GM12878 (cell line): ENCODE measurements around the gene HIVEP2.

ENCODE experiments used
- ETV6 ChIP-seq, 2 experiments: fragments of 450-650 bp in 1 of 2; IDR thresholded peaks in 1 of 2; conservative IDR thresholded peaks in 1 of 2; 2 replicates each; pipeline ENCODE4 v1.6.1; 2014; ENCODE audit warnings: antibody characterized with exemption in 1 of 2, borderline replicate concordance in 1 of 2, low read depth in 1 of 2, mild to moderate bottlenecking in 1 of 2, moderate library complexity in 1 of 2
- EZH2 ChIP-seq: IDR thresholded peaks from 2 replicates; pipeline ENCODE4 v1.6.1; 2012; ENCODE audit warnings: low read depth, mild to moderate bottlenecking, control low read depth, inconsistent platforms, low read length, borderline replicate concordance; ENCODE audit not compliant: control insufficient read depth
- FOXK2 ChIP-seq: fragments of 450-650 bp; IDR thresholded peaks from 2 replicates; pipeline ENCODE4 v1.6.1; 2017; ENCODE audit warnings: mild to moderate bottlenecking, moderate library complexity
- JUND ChIP-seq: IDR thresholded peaks from 2 replicates; pipeline ENCODE4 v1.6.1; 2012; ENCODE audit warnings: low read depth, mild to moderate bottlenecking, low read length, improper control_type of control experiment, moderate library complexity
- MTA3 ChIP-seq: IDR thresholded peaks from 2 replicates; pipeline ENCODE4 v1.6.1; 2012; ENCODE audit warnings: low read length, inconsistent platforms, borderline replicate concordance
- NRF1 ChIP-seq: conservative IDR thresholded peaks from 2 replicates; pipeline ENCODE4 v1.6.1; 2011; ENCODE audit warnings: mild to moderate bottlenecking, low read depth, low read length, improper control_type of control experiment
- PML ChIP-seq: IDR thresholded peaks from 2 replicates; pipeline ENCODE4 v1.6.1; 2012; ENCODE audit warnings: low read length, inconsistent platforms
- POLR2AphosphoS2 ChIP-seq: IDR thresholded peaks from 2 replicates; pipeline ENCODE4 v1.6.1; 2011; ENCODE audit warnings: low read depth, mild to moderate bottlenecking, low read length, improper control_type of control experiment, moderate library complexity
- SRF ChIP-seq, 2 experiments: IDR thresholded peaks; 2 replicates each; pipeline ENCODE4 v1.6.1; 2011; ENCODE audit warnings: low read depth in 2 of 2, low read length in 2 of 2, mild to moderate bottlenecking in 1 of 2, moderate library complexity in 1 of 2
- TAF1 ChIP-seq: IDR thresholded peaks from 2 replicates; pipeline ENCODE4 v1.6.1; 2011; ENCODE audit warnings: mild to moderate bottlenecking, low read depth, low read length, borderline replicate concordance
- TF ChIP-seq, protein P1 (sequence below), 3 experiments: IDR thresholded peaks in 2 of 3; conservative IDR thresholded peaks in 1 of 3; 2 replicates each; pipeline ENCODE4 v1.5.1; 2011; ENCODE audit warnings: low read depth in 3 of 3, low read length in 3 of 3, mild to moderate bottlenecking in 3 of 3, control low read depth in 2 of 3, moderate library complexity in 2 of 3, inconsistent platforms in 1 of 3, mixed read lengths in 1 of 3; ENCODE audit not compliant: control insufficient read depth in 2 of 3, insufficient read depth in 1 of 3; ENCODE audit errors: extremely low read depth in 1 of 3
- TF ChIP-seq, protein P2 (sequence below): fragments of 450-650 bp; formaldehyde crosslinking; IDR thresholded peaks from 2 replicates; pipeline ENCODE4 v1.5.0; 2022; ENCODE audit warnings: mild to moderate bottlenecking, missing genetic modification characterization
- TF ChIP-seq, protein P3 (sequence below): IDR thresholded peaks from 2 replicates; pipeline ENCODE4 v1.6.1; 2012; ENCODE audit warnings: mild to moderate bottlenecking, low read depth, low read length

DNA sequence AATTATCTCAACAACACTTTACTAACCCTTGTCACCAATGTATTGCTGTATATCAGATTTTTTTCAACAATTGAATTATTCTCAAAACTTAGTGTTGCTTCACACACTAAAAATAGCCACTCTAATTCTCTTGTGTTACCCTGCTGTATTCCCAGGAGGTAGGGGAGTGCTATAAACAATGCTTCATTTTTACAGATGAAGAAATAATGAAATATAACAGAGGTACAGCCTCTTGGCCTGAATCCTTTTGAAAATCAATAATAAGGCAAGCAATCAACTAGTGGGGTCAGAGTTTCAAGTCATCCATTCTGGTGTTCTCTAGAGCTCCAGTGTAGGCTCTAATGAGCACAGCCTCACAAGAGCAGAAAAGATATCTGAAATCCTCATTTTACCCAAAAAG is 10.9 kb downstream of the HIVEP2 start:
- TF ChIP-seq, protein P1, sequence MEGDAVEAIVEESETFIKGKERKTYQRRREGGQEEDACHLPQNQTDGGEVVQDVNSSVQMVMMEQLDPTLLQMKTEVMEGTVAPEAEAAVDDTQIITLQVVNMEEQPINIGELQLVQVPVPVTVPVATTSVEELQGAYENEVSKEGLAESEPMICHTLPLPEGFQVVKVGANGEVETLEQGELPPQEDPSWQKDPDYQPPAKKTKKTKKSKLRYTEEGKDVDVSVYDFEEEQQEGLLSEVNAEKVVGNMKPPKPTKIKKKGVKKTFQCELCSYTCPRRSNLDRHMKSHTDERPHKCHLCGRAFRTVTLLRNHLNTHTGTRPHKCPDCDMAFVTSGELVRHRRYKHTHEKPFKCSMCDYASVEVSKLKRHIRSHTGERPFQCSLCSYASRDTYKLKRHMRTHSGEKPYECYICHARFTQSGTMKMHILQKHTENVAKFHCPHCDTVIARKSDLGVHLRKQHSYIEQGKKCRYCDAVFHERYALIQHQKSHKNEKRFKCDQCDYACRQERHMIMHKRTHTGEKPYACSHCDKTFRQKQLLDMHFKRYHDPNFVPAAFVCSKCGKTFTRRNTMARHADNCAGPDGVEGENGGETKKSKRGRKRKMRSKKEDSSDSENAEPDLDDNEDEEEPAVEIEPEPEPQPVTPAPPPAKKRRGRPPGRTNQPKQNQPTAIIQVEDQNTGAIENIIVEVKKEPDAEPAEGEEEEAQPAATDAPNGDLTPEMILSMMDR (IDR thresholded peaks at IDR 0.05 in 2 of 3, conservative IDR thresholded peaks at IDR 0.05 in 1 of 3; ENCODE audit: control insufficient read depth in 2 of 3, extremely low read depth in 1 of 3, insufficient read depth in 1 of 3, low read depth in 3 of 3, low read length in 3 of 3) = no peak
- TF ChIP-seq POLR2AphosphoS2 (no peak), JUND (no peak), TAF1 (no peak), NRF1 (no peak), PML (no peak), SRF (IDR thresholded peaks at IDR 0.05; ENCODE audit: low read depth in 2 of 2, low read length in 2 of 2) (no peak), FOXK2 (no peak), ETV6 (conservative IDR thresholded peaks at IDR 0.05 in 1 of 2, IDR thresholded peaks at IDR 0.05 in 1 of 2; ENCODE audit: borderline replicate concordance in 1 of 2, low read depth in 1 of 2) (no peak), MTA3 (no peak), EZH2 (no peak)
- TF ChIP-seq, protein P2, sequence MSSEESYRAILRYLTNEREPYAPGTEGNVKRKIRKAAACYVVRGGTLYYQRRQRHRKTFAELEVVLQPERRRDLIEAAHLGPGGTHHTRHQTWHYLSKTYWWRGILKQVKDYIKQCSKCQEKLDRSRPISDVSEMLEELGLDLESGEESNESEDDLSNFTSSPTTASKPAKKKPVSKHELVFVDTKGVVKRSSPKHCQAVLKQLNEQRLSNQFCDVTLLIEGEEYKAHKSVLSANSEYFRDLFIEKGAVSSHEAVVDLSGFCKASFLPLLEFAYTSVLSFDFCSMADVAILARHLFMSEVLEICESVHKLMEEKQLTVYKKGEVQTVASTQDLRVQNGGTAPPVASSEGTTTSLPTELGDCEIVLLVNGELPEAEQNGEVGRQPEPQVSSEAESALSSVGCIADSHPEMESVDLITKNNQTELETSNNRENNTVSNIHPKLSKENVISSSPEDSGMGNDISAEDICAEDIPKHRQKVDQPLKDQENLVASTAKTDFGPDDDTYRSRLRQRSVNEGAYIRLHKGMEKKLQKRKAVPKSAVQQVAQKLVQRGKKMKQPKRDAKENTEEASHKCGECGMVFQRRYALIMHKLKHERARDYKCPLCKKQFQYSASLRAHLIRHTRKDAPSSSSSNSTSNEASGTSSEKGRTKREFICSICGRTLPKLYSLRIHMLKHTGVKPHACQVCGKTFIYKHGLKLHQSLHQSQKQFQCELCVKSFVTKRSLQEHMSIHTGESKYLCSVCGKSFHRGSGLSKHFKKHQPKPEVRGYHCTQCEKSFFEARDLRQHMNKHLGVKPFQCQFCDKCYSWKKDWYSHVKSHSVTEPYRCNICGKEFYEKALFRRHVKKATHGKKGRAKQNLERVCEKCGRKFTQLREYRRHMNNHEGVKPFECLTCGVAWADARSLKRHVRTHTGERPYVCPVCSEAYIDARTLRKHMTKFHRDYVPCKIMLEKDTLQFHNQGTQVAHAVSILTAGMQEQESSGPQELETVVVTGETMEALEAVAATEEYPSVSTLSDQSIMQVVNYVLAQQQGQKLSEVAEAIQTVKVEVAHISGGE = no peak
- TF ChIP-seq, protein P3, sequence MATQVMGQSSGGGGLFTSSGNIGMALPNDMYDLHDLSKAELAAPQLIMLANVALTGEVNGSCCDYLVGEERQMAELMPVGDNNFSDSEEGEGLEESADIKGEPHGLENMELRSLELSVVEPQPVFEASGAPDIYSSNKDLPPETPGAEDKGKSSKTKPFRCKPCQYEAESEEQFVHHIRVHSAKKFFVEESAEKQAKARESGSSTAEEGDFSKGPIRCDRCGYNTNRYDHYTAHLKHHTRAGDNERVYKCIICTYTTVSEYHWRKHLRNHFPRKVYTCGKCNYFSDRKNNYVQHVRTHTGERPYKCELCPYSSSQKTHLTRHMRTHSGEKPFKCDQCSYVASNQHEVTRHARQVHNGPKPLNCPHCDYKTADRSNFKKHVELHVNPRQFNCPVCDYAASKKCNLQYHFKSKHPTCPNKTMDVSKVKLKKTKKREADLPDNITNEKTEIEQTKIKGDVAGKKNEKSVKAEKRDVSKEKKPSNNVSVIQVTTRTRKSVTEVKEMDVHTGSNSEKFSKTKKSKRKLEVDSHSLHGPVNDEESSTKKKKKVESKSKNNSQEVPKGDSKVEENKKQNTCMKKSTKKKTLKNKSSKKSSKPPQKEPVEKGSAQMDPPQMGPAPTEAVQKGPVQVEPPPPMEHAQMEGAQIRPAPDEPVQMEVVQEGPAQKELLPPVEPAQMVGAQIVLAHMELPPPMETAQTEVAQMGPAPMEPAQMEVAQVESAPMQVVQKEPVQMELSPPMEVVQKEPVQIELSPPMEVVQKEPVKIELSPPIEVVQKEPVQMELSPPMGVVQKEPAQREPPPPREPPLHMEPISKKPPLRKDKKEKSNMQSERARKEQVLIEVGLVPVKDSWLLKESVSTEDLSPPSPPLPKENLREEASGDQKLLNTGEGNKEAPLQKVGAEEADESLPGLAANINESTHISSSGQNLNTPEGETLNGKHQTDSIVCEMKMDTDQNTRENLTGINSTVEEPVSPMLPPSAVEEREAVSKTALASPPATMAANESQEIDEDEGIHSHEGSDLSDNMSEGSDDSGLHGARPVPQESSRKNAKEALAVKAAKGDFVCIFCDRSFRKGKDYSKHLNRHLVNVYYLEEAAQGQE = no peak
